Lower leg skin (tissue), 3 donors: ENCODE measurements around the gene FMNL2.

Experiments used
- CTCF ChIP-seq, 3 donors: fragments of 450-650 bp; IDR thresholded peaks; one replicate each; pipeline ENCODE4 v1.5.1; 2016; ENCODE audit warnings: antibody characterized with exemption in 3 of 3, mild to moderate bottlenecking in 3 of 3, moderate library complexity in 2 of 3
- POLR2A ChIP-seq, 2 donors: fragments of 450-650 bp; IDR thresholded peaks; one replicate each; pipeline ENCODE4 v1.6.1; 2016 to 2017; ENCODE audit warnings: antibody characterized with exemption in 2 of 2, mild to moderate bottlenecking in 1 of 2, moderate library complexity in 1 of 2

DNA sequence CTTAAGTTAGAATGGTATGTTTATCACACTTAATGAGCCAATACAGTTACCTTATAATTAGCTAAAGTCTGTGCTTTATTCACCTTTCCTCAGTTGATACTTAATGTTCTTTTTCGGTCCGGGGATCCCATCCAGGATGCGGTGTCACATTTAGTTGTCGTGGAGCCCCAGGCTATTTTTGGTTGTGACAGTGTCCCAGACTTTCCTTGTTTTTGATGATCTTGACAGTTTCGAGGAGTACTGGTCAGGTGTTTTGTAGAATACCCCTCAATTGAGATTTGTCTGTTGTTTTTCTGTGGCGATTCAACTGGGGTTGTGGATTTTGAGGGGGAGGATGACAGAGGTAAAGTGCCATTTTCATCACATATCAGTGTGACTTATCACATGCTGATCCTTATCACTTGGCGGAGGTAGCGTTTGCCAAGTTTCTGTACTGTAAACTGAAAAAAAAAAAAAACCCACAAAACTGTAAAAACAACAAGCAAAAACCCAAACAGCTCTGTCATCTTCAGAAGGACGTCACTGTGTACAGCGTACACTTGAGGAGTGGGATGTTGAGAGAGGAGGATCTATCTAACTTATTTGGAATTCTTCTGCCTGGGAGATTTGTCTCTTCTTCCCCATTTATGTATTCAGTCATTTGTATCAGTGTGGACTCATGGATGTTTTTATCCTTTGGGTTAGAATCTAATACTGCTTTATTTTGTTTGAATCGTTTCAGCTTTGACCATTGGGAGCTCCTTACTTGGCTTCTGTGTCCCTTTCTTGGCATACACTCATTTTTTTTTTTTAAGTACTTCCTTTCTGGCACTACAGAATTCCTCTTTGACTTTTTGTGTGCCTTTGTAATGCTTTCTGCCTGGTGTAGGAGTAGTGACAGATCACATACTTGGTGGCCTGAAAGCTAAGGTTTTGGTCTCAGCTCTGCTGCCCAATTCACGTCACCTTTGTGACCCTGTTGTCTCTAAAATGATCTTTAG, 68.1 kb downstream of the FMNL2 start:
- no peak for TF ChIP-seq CTCF (IDR thresholded peaks at IDR 0.05)
- TF ChIP-seq POLR2A (IDR thresholded peaks at IDR 0.05), result no peak
